ENCODE data around the gene ATG5.
"Not testable (repeated sequence)": the region's sequence is repeated elsewhere in the genome, so short reads cannot be mapped to it uniquely, and the experiment has no call there.

ATG5 gene

DNA sequence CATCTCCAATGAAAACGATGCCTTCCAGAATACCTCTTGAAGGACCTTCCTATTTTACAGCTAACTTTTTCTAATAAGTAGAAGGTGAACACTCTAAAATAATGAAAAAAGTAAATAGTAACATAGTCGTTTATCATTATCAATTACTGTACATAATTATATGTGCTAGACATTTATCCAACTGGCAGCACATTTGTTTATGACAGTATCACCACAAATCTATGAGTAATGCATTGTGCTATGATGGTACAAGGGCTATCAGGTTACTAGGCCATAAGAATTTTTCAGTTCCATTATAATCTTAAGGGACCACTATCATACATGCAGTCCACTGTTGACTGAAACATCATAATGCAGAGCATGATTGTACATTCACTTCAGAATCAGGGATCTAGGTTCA is 68.4 kb downstream of the ATG5 start:
- no peak for DNase-seq (ENCODE audit: low spot score)

GRCh38 chr6:106256201-106256968 is 69.2 kb downstream of the ATG5 start:
- DNase-seq (ENCODE audit: low spot score) = no peak

DNA sequence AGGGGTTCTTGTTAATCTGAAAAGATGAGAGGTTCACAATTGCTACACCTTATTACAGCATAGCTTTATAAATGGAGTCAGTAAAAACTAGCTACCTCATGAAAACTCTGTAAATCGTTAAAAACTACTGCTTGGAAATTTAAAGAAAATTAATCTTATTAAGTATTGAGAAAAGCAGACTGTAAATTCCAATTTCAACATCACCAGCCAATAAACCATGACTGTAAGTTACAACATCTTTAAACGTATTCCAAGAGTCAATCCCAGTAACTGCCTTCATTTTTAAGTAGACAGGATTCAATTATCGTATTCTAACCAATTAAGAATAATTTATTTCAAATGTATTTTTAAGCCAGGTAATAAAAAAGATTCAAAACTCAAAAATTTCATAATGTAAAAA is 70.3 kb downstream of the ATG5 start:
- DNase-seq (ENCODE audit: low spot score) = no peak

DNA sequence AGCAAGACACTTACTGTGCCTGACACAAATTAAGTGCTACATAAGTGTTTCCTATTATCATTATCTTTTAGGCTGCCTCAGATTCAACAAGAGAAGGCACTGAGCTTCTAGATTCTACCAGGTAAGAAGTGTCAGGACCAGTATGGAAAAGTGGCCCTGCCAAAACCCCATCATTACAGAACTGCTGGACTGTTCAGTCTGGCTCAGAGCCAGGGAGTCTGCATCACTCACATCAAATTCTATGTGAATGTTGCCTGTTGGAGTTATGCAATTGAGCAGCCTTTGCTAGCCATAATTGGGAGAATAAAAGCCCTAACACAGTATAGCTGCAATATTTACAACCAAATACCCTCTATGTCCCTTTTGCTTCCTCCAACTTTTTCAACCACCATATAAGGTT is 70.9 kb downstream of the ATG5 start:
- no peak for DNase-seq (ENCODE audit: low spot score)

GRCh38 chr6:106253731-106254130 is 71.8 kb downstream of the ATG5 start:
- DNase-seq (ENCODE audit: low spot score) = no peak

- DNase-seq (ENCODE audit: low spot score) = peak; percentile 56
These were observed 72.4 kb downstream of the ATG5 start for GRCh38 chr6:106253172-106253571.

DNA sequence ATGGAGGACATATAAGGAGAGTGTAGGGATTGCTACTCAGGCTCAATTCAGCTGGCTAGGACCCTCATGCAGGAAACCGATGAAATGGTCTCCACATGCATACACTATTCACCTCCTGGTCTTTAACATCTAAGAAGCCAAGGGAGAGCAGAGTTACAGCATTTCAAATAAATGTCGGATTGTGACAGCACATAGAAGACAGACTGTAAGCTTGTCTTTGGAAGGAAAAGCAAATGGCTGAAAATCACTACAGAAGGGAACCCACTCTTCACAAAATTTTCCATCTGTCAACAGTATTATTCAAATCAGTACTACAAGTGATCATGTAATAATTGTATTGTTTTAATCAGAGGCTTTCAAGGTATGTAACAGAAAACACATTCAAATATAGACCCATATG is 72.9 kb downstream of the ATG5 start:
- DNase-seq (ENCODE audit: low spot score) = no peak

DNA sequence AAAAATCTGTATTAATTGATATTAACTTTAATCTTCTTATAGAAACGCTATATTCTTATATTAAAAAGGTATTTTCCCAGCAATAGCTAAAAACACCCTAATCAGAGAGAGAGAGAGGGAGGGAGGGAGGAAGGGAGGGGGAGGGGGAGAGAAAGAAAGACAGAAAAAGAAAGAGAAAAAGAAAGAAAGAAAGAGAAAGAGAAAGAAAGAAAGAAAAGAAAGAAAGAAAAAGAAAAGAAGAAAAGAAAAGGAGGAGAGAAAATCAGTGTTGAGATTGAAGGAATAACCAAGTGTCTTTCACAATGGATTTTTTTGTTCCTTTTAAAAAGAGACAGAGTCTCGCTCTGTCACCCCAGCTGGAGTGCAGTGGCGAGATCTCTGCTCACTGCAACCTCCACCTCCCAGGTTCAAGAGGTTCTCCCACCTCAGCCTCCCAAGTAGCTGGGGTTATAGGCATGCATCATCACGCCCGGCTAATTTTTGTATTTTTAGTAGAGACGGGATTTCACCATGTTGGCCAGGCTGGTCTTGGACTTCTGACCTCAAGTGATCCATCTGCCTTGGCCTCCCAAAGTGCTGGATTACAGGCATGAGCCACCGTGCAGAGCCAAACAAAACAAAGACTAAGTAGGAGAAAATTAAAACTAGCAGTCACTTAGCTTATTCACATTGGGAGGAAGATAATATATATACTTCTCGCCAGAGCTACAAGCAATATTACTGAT is 73.9 kb downstream of the ATG5 start:
- not testable (repeated sequence) for DNase-seq (ENCODE audit: low spot score)

DNA sequence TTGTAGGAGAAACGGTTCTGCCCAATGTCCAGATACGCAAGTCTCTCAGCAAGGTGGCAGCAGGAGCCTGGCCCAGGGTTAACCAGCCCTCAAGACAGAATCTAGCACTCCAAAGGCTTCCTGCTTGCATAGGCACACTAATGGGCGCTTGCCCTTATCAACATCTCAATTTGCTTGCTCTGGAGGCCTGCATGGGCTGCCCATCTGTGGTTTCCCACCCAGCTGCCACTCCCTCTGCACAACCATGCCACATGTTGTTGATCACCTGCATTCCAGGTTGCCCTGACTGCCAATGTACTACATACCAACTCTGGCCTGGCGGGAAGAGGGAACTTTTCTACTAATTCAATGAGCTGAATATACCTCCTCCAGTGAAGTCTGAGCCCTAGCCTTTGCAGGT is 74.6 kb downstream of the ATG5 start:
- no peak for DNase-seq (ENCODE audit: low spot score)

GRCh38 chr6:106249658-106250057 is 75.9 kb downstream of the ATG5 start:
- DNase-seq (ENCODE audit: low spot score) = no peak

DNA sequence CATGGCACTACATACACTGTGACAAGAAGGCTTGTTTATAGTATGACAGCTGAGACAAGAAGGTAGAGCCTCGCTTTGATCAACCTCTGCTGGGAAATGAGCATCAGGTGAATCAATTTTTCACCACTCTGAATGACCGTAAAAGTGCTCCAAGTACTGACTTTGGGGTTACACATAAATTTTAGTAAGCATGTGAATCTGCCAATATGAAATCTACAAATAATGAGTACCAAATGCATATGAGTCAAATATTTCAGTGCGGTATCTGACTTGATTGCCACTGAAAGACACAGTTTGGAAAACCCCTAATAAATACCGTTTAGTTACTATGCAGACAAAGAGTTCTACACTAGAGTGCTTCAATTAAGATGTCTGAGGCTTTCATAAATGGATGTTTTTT is 77.8 kb downstream of the ATG5 start:
- DNase-seq (ENCODE audit: low spot score) = no peak

GRCh38 chr6:106247293-106247692 is 78.3 kb downstream of the ATG5 start:
- DNase-seq (ENCODE audit: low spot score) = no peak

GRCh38 chr6:106244931-106245330 is 80.6 kb downstream of the ATG5 start:
- no peak for DNase-seq (ENCODE audit: low spot score)

- DNase-seq (ENCODE audit: low spot score) = no peak
These were observed 81.0 kb downstream of the ATG5 start for GRCh38 chr6:106244521-106244920.

DNA sequence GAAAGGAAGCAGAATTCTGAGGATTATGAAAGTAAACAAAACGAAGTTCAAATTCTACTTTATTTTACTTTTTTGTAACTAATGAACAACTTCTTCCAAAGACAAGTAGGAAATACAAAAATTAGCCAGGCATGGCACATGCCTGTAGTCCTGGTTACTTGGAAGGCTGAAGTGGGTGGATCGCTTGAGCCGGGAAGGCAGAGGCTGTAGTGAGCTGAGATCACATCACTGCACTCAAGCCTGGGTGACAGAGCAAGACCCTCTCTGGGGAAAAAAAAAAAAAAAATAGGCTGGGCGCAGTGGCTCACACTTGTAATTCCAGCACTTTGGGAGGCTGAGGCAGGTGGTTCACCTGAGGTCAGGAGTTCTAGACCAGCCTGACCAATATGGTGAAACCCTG is 82.3 kb downstream of the ATG5 start:
- DNase-seq (ENCODE audit: low spot score) = no peak

- DNase-seq (ENCODE audit: low spot score) = no peak
These were observed 84.1 kb downstream of the ATG5 start for GRCh38 chr6:106241498-106241897.

- DNase-seq (ENCODE audit: low spot score) = no peak
These were observed 88.3 kb downstream of the ATG5 start for GRCh38 chr6:106237286-106237685.

DNA sequence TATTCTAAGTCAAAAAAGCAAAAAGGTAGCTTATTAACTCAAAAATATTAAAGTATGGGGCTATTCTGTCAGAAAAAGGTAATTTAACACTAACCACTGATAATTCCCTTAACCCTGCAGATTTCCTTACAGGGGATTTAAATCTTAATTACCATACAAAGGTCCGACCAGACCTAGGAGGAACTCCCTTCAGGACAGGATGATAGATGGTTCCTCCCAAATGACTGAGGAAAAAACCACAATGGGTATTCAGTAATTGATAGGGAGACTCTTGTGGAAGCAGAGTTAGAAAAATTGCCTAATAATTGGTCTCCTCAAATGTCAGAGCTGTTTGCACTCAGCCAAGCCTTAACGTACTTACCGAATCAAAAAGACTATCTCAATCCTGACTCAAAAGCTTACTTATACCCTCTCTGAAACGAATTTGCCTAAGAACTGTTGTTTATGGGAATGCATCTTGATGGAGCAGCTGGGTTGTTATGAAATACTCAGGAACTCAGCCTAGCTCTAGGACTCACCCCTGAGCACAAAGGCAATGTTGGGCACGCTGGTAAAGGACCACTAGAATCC is 95.6 kb downstream of the ATG5 start:
- DNase-seq (ENCODE audit: low spot score) = not testable (repeated sequence)

DNA sequence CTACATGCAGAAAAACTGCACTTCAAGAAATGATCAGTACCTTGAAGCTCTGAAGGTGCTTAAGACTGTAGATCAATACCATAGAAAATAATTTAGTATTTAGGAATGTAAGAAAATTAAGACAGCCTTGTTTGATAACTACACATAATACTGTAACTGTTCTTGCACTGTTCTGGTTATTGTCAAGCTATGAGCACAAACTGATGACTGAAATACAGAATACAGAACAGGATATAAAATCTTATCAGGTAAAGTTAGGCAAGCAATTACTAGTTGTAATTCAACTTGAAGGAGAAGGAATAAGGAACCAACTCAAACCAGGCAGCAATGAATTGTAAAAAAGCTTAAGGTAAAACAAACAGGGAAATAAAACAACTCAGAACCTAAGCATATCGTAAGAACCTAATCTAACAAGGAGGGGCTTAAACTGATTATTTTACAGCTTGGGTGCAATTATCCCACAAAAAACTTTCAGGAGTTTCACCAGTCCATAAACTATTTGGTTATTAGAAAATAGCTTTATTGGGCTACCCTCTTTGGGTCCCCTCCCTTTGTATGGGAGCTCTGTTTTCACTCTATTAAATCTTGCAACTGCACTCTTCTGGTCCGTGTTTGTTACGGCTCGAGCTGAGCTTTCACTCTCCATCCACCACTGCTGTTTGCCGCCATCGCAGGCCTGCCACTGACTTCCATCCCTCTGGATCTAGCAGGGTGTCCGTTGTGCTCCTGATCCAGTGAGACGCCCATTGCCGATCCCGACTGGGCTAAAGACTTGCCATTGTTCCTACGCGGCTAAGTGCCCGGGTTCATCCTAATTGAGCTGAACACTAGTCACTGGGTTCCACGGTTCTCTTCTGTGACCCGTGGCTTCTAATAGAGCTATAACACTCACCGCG is 97.7 kb downstream of the ATG5 start:
- DNase-seq (ENCODE audit: low spot score) = no peak

DNA sequence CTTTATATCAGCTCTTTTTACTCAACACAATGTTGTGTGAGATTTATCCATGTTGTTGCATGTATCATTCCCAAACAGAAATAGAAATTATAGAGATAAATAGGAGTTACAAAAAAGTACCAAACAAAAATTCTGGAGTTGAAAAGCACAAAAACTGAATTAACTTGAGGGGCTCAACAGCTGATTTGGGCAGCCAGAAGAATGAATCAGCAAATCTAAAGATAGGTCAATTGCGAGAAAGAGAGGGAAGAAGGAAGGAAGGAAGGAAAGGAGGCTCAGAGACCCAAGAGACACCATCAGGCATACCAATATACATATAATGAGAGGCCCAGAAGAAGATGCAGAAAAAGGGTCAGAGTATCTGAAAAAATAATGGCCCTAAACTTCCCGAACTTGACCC is 98.9 kb downstream of the ATG5 start:
- DNase-seq (ENCODE audit: low spot score) = no peak

GRCh38 chr6:106225581-106225980 is 100.0 kb downstream of the ATG5 start:
- DNase-seq (ENCODE audit: low spot score) = no peak

GRCh38 chr6:106223300-106223930 is 102.1 kb downstream of the ATG5 start:
- peak; percentile 76 for DNase-seq (ENCODE audit: low spot score)

Measured in LoVo (cell line).